CD14-positive monocyte (primary cell): Measurements from ENCODE around the gene DDX20. TPM values are rescaled to one million over a fixed set of nuclear protein-coding genes. Genes with fewer than 3 reads are reported as not detected.

Experiments used
- DNase-seq, 3 donors: peaks; one replicate each; pipeline ENCODE4 v3.0.0-alpha.2; 2011 to 2022
- H2AFZ ChIP-seq: 2 replicates; pipeline ENCODE4 v1.6.0; 2012; ENCODE audit warnings: mild to moderate bottlenecking, low read depth, low read length, inconsistent platforms; ENCODE audit not compliant: insufficient read depth, poor library complexity, severe bottlenecking
- H3K27ac ChIP-seq, 2 donors: 1 replicate in 1 of 2; 2 replicates in 1 of 2; pipeline ENCODE4 v1.5.1; 2012 to 2013; ENCODE audit warnings: low read length in 2 of 2, control low read depth in 1 of 2, inconsistent platforms in 1 of 2, low read depth in 1 of 2, mild to moderate bottlenecking in 1 of 2
- H3K27me3 ChIP-seq, 2 donors: one replicate each; pipeline versions ENCODE4 v1.6.0 to v1.6.1; 2011 to 2013; ENCODE audit warnings: low read length in 2 of 2; ENCODE audit not compliant: control insufficient read depth in 2 of 2, insufficient read depth in 2 of 2
- H3K36me3 ChIP-seq, 2 donors: replicated peaks in 1 of 2; 1 replicate in 1 of 2; 2 replicates in 1 of 2; pipeline versions ENCODE4 v1.5.1 to v1.6.1; 2012 to 2013; ENCODE audit warnings: low read length in 2 of 2, control low read depth in 1 of 2, inconsistent platforms in 1 of 2, mild to moderate bottlenecking in 1 of 2; ENCODE audit not compliant: insufficient read depth in 2 of 2, control insufficient read depth in 1 of 2
- H3K4me1 ChIP-seq, 2 donors: 1 replicate in 1 of 2; 2 replicates in 1 of 2; pipeline versions ENCODE4 v1.5.1 to v1.6.1; 2012 to 2013; ENCODE audit warnings: low read length in 2 of 2, control low read depth in 1 of 2, inconsistent platforms in 1 of 2, mild to moderate bottlenecking in 1 of 2, moderate library complexity in 1 of 2; ENCODE audit not compliant: insufficient read depth in 2 of 2, control insufficient read depth in 1 of 2
- H3K4me2 ChIP-seq: replicated peaks from 2 replicates; pipeline ENCODE3; 2012; ENCODE audit warnings: low read length, moderate library complexity, mild to moderate bottlenecking; ENCODE audit not compliant: poor library complexity, severe bottlenecking; ENCODE audit errors: extremely low read depth
- H3K4me3 ChIP-seq, 3 experiments: fragments of 200-600 bp in 1 of 3; sonication (generic) in 1 of 3; replicated peaks in 1 of 3; 1 replicate in 2 of 3; 2 replicates in 1 of 3; pipeline ENCODE4 v1.5.1; 2011 to 2013; ENCODE audit warnings: low read length in 3 of 3, mild to moderate bottlenecking in 3 of 3, control low read depth in 2 of 3, low read depth in 2 of 3, inconsistent platforms in 1 of 3, moderate library complexity in 1 of 3
- H3K79me2 ChIP-seq: 2 replicates; pipeline ENCODE4 v1.6.0; 2012; ENCODE audit warnings: mild to moderate bottlenecking, control low read depth, inconsistent platforms, low read length, moderate library complexity; ENCODE audit not compliant: insufficient read depth
- H3K9ac ChIP-seq: 2 replicates; pipeline ENCODE4 v1.6.0; 2017; ENCODE audit warnings: low read length, mild to moderate bottlenecking; ENCODE audit not compliant: insufficient read depth, poor library complexity, severe bottlenecking
- H3K9me3 ChIP-seq, 2 donors: replicated peaks in 1 of 2; 1 replicate in 1 of 2; 2 replicates in 1 of 2; pipeline versions ENCODE4 v1.5.1 to v1.6.1; 2012 to 2013; ENCODE audit warnings: low read length in 2 of 2, control low read depth in 1 of 2; ENCODE audit not compliant: control insufficient read depth in 1 of 2, insufficient read depth in 1 of 2
- H4K20me1 ChIP-seq: 2 replicates; pipeline ENCODE4 v1.6.0; 2012; ENCODE audit warnings: mild to moderate bottlenecking, low read length, control low read depth, moderate library complexity; ENCODE audit not compliant: insufficient read depth
- H3K27ac Mint-ChIP-seq, 7 donors: one replicate each; pipeline ENCODE4 v1.8.0; 2020; ENCODE audit warnings: mild to moderate bottlenecking in 7 of 7, mixed read lengths in 7 of 7, moderate library complexity in 6 of 7, inconsistent platforms in 2 of 7
- H3K27me3 Mint-ChIP-seq, 3 donors: one replicate each; pipeline ENCODE4 v1.8.0; 2021 to 2022; ENCODE audit warnings: low read depth in 3 of 3, mild to moderate bottlenecking in 3 of 3, mixed read lengths in 3 of 3, moderate library complexity in 3 of 3, inconsistent platforms in 1 of 3
- H3K36me3 Mint-ChIP-seq, 2 donors: one replicate each; pipeline ENCODE4 v1.8.0; 2020; ENCODE audit warnings: mixed read lengths in 2 of 2, inconsistent platforms in 1 of 2, mild to moderate bottlenecking in 1 of 2
- H3K4me1 Mint-ChIP-seq: one replicate; pipeline ENCODE4 v1.8.0; 2020; ENCODE audit warnings: mild to moderate bottlenecking, mixed read lengths
- H3K4me3 Mint-ChIP-seq, 2 donors: one replicate each; pipeline ENCODE4 v1.8.0; 2020; ENCODE audit warnings: mild to moderate bottlenecking in 2 of 2, mixed read lengths in 2 of 2, moderate library complexity in 1 of 2
- H3K9me3 Mint-ChIP-seq, 7 donors: one replicate each; pipeline ENCODE4 v1.8.0; 2020 to 2022; ENCODE audit warnings: mixed read lengths in 7 of 7, mild to moderate bottlenecking in 6 of 7, moderate library complexity in 6 of 7, inconsistent platforms in 2 of 7
- WGBS: methylation state at CpG from one replicate; pipeline ENCODE4 v1.1.5; 2013; ENCODE audit warnings: missing lambda C conversion rate; ENCODE audit not compliant: insufficient coverage; 5-methylcytosine and 5-hydroxymethylcytosine counted together
- intact Hi-C, 2 donors: fragments of 100-400 bp; cut with micrococcal nuclease; formaldehyde crosslinking; loops; one replicate each; pipeline versions ENCODE4 v1.15.0 to v1.15.1; 2023
- polyA plus RNA-seq, 3 donors: library from polyadenylated mRNA; depleted of rRNA in 1 of 3; unstranded in 2 of 3; stranded (reverse) in 1 of 3; fragments of 300-500 nt in 2 of 3; fragments of >200 nt in 1 of 3; fragmentation: Illumina TruSeq in 2 of 3; gene quantifications; 1 replicate in 2 of 3; 2 replicates in 1 of 3; pipeline ENCODE4 v1.2.3, GENCODE V29; 2012 to 2021
- TF ChIP-seq, protein P1 (sequence below): fragments of 200-600 bp; IDR thresholded peaks from one replicate; pipeline ENCODE4 v1.8.0; 2022; ENCODE audit warnings: antibody characterized with exemption, mild to moderate bottlenecking

DDX20 gene
- polyA plus RNA-seq, 3 donors, result 3.1 to 4.1 (median 4.0) TPM

DNA sequence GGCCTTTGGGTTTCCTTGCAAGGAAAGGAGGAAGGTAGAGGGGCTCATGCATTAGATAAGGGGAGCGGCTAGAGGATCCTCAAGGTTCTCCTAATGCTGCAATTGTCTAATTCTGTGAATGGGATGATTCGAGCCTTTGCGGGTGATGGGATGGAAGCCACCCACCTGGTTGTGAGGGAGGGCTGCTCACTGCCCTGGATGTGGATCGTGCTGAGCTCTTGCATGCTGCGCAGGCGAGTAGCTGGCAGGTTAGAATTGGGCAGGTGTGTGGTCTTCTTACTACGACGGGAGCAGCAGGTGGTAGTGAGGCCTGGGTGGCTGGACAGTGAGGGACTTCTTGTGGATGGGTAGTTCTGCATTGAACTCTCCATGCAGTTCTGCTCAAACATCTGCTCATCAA is 21.2 kb downstream of the DDX20 start:
- no peaks in the 10 kb centered on the region for H3K4me1 ChIP-seq
- Mint-ChIP-seq H3K27me3 (peaks cover 8 to 9% (median 8%) of the 10 kb centered on the region in 3 donors), H3K4me3 (no peak overlapping the region), H3K27ac (no peak overlapping the region), H3K36me3 (no peaks in the 10 kb centered on the region), H3K9me3 (peaks cover 0 to 1% (median 0%) of the 10 kb centered on the region in 7 donors), H3K4me1 (no peaks in the 10 kb centered on the region)
- no peaks in the 10 kb centered on the region for H3K9me3 ChIP-seq
- no peaks in the 10 kb centered on the region for H4K20me1 ChIP-seq
- no peak for DNase-seq
- WGBS, result 94% methylated on average over 8 of the region's 8 CpGs
- H3K79me2 ChIP-seq, result no peaks in the 10 kb centered on the region
- no peak overlapping the region for H3K4me3 ChIP-seq
- no peaks in the 10 kb centered on the region for H3K36me3 ChIP-seq
- H3K4me2 ChIP-seq, result no peak overlapping the region
- TF ChIP-seq, protein P1, sequence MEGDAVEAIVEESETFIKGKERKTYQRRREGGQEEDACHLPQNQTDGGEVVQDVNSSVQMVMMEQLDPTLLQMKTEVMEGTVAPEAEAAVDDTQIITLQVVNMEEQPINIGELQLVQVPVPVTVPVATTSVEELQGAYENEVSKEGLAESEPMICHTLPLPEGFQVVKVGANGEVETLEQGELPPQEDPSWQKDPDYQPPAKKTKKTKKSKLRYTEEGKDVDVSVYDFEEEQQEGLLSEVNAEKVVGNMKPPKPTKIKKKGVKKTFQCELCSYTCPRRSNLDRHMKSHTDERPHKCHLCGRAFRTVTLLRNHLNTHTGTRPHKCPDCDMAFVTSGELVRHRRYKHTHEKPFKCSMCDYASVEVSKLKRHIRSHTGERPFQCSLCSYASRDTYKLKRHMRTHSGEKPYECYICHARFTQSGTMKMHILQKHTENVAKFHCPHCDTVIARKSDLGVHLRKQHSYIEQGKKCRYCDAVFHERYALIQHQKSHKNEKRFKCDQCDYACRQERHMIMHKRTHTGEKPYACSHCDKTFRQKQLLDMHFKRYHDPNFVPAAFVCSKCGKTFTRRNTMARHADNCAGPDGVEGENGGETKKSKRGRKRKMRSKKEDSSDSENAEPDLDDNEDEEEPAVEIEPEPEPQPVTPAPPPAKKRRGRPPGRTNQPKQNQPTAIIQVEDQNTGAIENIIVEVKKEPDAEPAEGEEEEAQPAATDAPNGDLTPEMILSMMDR, result no peak
- peaks cover 0 to 2% of the 10 kb centered on the region in 2 donors for H3K27me3 ChIP-seq
- no peak overlapping the region for H2AFZ ChIP-seq
- H3K9ac ChIP-seq, result no peak overlapping the region
- H3K27ac ChIP-seq, result no peak overlapping the region
- intact Hi-C loops, result no loop called here

DNA sequence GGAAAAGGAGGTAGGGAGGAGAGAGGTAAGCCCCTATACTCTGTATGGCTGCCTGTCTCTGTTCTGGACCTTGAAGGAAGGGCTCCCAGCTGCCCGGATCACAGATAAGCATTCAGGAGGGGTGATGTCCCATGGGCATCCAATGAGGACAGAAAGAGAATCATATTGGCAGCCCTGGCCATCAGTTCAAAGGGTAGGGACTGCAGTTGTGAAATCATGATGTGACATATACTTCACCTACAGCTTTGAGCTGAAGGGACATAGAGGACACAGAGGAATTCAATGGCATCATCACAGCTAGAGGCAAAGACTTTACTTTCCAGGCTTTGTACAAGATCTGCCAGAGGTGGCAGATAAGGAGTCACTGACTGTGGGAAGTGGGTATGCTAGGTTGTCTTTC is 21.6 kb downstream of the DDX20 start:
- DNase-seq, result no peak
- peaks cover 0 to 1% (median 0%) of the 10 kb centered on the region in 7 donors for H3K9me3 Mint-ChIP-seq
- H3K4me2 ChIP-seq, result no peak overlapping the region
- peaks cover 2 to 3% of the 10 kb centered on the region in 2 donors for H3K27me3 ChIP-seq
- no peaks in the 10 kb centered on the region for H3K4me1 Mint-ChIP-seq
- no peak overlapping the region for H3K27ac Mint-ChIP-seq
- H3K9ac ChIP-seq, result no peak overlapping the region
- no peak overlapping the region for H2AFZ ChIP-seq
- no peaks in the 10 kb centered on the region for H3K4me1 ChIP-seq
- no peak overlapping the region for H3K4me3 Mint-ChIP-seq
- H3K9me3 ChIP-seq, result no peaks in the 10 kb centered on the region
- peaks cover 8 to 9% (median 8%) of the 10 kb centered on the region in 3 donors for H3K27me3 Mint-ChIP-seq
- H4K20me1 ChIP-seq, result no peaks in the 10 kb centered on the region
- no peaks in the 10 kb centered on the region for H3K79me2 ChIP-seq
- intact Hi-C loops, result no loop called here
- H3K36me3 Mint-ChIP-seq, result no peaks in the 10 kb centered on the region
- no peak overlapping the region for H3K27ac ChIP-seq
- H3K36me3 ChIP-seq, result no peaks in the 10 kb centered on the region
- 100% methylated on average over 1 of the region's 1 CpG for WGBS
- H3K4me3 ChIP-seq, result no peak overlapping the region
- TF ChIP-seq, protein P1, result no peak
